ENCODE results near the gene HRH2. TPM values are rescaled to one million over a fixed set of nuclear protein-coding genes. Genes with fewer than 3 reads are reported as not detected.
A peak's percentile ranks its signal among the peaks of the same experiment; 100 is the strongest.
"Not testable (repeated sequence)": the region's sequence is repeated elsewhere in the genome, so short reads cannot be mapped to it uniquely, and the experiment has no call there.

HRH2 gene
- total RNA-seq, 1 donor from 2014 or later, result not detected

GRCh38 chr5:175715627-175716522, 58.0 kb downstream of the HRH2 start:
- DNase-seq, result no peak

GRCh38 chr5:175717837-175718236, 60.0 kb downstream of the HRH2 start:
- DNase-seq, result no peak

- peak; percentile 56 for DNase-seq
Observed at GRCh38 chr5:175718401-175719108, 60.7 kb downstream of the HRH2 start.

GRCh38 chr5:175719109-175719432, 61.2 kb downstream of the HRH2 start:
- DNase-seq, result not testable (repeated sequence)

- no peak for DNase-seq
Observed at GRCh38 chr5:175724314-175725275, 66.7 kb downstream of the HRH2 start.

- DNase-seq, result no peak
Observed at GRCh38 chr5:175728316-175728715, 70.4 kb downstream of the HRH2 start.

- peak; percentile 12 for DNase-seq
Observed at GRCh38 chr5:175728885-175729828, 71.3 kb downstream of the HRH2 start.

GRCh38 chr5:175729829-175730277, 72.0 kb downstream of the HRH2 start:
- peak; percentile 95 for DNase-seq

GRCh38 chr5:175731172-175731571, 73.3 kb downstream of the HRH2 start:
- no peak for DNase-seq

- DNase-seq, result no peak
Observed at GRCh38 chr5:175731756-175732465, 74.0 kb downstream of the HRH2 start.

GRCh38 chr5:175733017-175733416, 75.1 kb downstream of the HRH2 start:
- DNase-seq, result no peak

- no peak for DNase-seq
Observed at GRCh38 chr5:175734016-175734415, 76.1 kb downstream of the HRH2 start.

- DNase-seq, result no peak
Observed at GRCh38 chr5:175734501-175734900, 76.6 kb downstream of the HRH2 start.

GRCh38 chr5:175735701-175736100, 77.8 kb downstream of the HRH2 start:
- DNase-seq, result no peak

- no peak for DNase-seq
Observed at GRCh38 chr5:175736652-175737051, 78.8 kb downstream of the HRH2 start.

GRCh38 chr5:175737481-175737880, 79.6 kb downstream of the HRH2 start:
- no peak for DNase-seq

GRCh38 chr5:175738126-175738525, 80.3 kb downstream of the HRH2 start:
- DNase-seq, result no peak

- DNase-seq, result no peak
Observed at GRCh38 chr5:175738602-175739133, 80.8 kb downstream of the HRH2 start.

- DNase-seq, result no peak
Observed at GRCh38 chr5:175740014-175740413, 82.1 kb downstream of the HRH2 start.

- DNase-seq, result no peak
Observed at GRCh38 chr5:175741556-175741955, 83.7 kb downstream of the HRH2 start.

Data from dermis blood vessel endothelial cell (primary cell).